Measurements from ENCODE around the gene KRTAP21-2.

DNA sequence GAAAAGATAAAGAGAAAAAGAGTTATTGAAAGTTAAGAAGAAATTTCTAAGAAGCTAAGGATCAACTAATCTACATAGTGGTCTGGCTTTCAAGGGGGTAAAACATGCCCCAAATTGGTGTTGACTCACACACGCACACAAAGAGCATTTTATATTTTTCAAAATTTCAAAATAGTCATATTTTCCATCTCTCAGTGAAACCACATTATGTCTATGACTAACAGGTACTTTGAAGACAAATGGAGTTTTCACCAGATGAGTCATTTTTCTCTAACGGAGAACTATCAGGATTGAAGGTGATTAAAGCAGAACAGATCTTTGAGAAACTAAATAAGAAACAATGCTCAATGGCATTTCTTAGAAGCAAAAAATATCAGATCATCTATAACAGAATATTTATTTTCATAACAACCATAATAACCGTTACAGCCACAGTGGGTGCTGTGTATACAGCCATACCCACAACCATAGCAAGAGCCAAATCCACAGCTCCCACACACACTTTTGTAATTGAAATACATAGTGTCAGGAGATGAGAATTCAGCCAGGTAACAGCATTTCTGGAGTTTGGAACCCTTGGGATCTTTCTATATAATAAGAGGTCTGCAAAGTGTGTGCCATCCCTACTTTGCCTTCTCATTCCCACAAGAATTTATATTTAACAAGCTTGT lies 28.7 kb downstream of the KRTAP21-2 start, which contains the start of gene KRTAP21-3:
- no peak for TF ChIP-seq RAD21 (IDR thresholded peaks at IDR 0.05; ENCODE audit: low read depth)
- TF ChIP-seq EP300 (IDR thresholded peaks at IDR 0.05; ENCODE audit: borderline replicate concordance), result no peak
- TF ChIP-seq, protein P1, sequence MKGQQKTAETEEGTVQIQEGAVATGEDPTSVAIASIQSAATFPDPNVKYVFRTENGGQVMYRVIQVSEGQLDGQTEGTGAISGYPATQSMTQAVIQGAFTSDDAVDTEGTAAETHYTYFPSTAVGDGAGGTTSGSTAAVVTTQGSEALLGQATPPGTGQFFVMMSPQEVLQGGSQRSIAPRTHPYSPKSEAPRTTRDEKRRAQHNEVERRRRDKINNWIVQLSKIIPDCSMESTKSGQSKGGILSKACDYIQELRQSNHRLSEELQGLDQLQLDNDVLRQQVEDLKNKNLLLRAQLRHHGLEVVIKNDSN (IDR thresholded peaks at IDR 0.05), result no peak
- TF ChIP-seq CEBPB (IDR thresholded peaks at IDR 0.05), result no peak
- TF ChIP-seq, protein P2, sequence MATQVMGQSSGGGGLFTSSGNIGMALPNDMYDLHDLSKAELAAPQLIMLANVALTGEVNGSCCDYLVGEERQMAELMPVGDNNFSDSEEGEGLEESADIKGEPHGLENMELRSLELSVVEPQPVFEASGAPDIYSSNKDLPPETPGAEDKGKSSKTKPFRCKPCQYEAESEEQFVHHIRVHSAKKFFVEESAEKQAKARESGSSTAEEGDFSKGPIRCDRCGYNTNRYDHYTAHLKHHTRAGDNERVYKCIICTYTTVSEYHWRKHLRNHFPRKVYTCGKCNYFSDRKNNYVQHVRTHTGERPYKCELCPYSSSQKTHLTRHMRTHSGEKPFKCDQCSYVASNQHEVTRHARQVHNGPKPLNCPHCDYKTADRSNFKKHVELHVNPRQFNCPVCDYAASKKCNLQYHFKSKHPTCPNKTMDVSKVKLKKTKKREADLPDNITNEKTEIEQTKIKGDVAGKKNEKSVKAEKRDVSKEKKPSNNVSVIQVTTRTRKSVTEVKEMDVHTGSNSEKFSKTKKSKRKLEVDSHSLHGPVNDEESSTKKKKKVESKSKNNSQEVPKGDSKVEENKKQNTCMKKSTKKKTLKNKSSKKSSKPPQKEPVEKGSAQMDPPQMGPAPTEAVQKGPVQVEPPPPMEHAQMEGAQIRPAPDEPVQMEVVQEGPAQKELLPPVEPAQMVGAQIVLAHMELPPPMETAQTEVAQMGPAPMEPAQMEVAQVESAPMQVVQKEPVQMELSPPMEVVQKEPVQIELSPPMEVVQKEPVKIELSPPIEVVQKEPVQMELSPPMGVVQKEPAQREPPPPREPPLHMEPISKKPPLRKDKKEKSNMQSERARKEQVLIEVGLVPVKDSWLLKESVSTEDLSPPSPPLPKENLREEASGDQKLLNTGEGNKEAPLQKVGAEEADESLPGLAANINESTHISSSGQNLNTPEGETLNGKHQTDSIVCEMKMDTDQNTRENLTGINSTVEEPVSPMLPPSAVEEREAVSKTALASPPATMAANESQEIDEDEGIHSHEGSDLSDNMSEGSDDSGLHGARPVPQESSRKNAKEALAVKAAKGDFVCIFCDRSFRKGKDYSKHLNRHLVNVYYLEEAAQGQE (IDR thresholded peaks at IDR 0.05; ENCODE audit: low read depth), result no peak
- TF ChIP-seq CREB1 (IDR thresholded peaks at IDR 0.05; ENCODE audit: low read depth), result no peak

All from Ishikawa (cell line).